ENCODE measurements around the gene PRRC2B.

GRCh38 chr9:131457746-131458145, 63.9 kb downstream of the PRRC2B start:
- TF ChIP-seq CTCF (IDR thresholded peaks at IDR 0.05) (no peak), POLR2A (IDR thresholded peaks at IDR 0.05) (no peak), POLR2AphosphoS5 (IDR thresholded peaks at IDR 0.05) (no peak), EP300 (IDR thresholded peaks at IDR 0.05) (no peak)
